Duodenal mucosa (tissue), 2 donors: Measurements from ENCODE around the gene TM9SF1.

ENCODE experiments used
- H3K27ac ChIP-seq: one replicate; pipeline ENCODE4 v1.7.0; 2013; ENCODE audit warnings: low read depth, low read length
- H3K27me3 ChIP-seq, 2 donors: one replicate each; pipeline ENCODE4 v1.7.0; 2013; ENCODE audit warnings: low read length in 2 of 2, control low read depth in 1 of 2; ENCODE audit not compliant: insufficient read depth in 2 of 2, control insufficient read depth in 1 of 2
- H3K36me3 ChIP-seq, 2 donors: one replicate each; pipeline ENCODE4 v1.7.0; 2013; ENCODE audit warnings: low read length in 2 of 2, control low read depth in 1 of 2; ENCODE audit not compliant: insufficient read depth in 2 of 2, control insufficient read depth in 1 of 2
- H3K4me1 ChIP-seq, 2 donors: one replicate each; pipeline ENCODE4 v1.7.0; 2013; ENCODE audit warnings: low read length in 2 of 2, control low read depth in 1 of 2; ENCODE audit not compliant: insufficient read depth in 2 of 2, control insufficient read depth in 1 of 2
- H3K4me3 ChIP-seq, 2 donors: one replicate each; pipeline ENCODE4 v1.7.0; 2013; ENCODE audit warnings: low read length in 2 of 2, low read depth in 1 of 2
- H3K9ac ChIP-seq, 2 donors: one replicate each; pipeline ENCODE4 v1.7.0; 2013; ENCODE audit warnings: low read length in 2 of 2, low read depth in 1 of 2
- H3K9me3 ChIP-seq, 2 donors: one replicate each; pipeline ENCODE4 v1.7.0; 2013; ENCODE audit warnings: low read length in 2 of 2, control low read depth in 1 of 2; ENCODE audit not compliant: control insufficient read depth in 1 of 2

TM9SF1 gene

DNA sequence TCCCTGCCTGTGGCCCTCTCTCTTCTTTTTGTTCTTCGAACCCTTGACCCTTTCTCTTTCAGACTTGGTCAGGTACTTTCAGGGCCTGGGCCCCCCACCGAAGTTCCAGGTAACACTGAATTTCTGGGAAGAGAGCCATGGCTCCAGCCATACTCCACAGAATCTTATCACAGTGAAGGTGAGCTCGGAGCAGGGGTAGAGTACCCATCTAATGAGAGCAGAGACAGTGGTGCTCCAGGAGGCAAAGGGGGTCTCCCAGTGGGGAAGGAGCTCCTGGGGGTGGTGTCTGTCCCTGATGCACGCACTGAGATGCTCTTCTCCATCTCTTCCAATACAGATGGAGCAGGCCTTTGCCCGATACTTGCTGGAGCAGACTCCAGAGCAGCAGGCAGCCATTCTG is 29.5 kb downstream of the TM9SF1 start:
- H3K4me3 ChIP-seq: no peak overlapping the region
- H3K27ac ChIP-seq: no peak overlapping the region
- H3K4me1 ChIP-seq: peaks cover 18 to 27% of the 10 kb centered on the region in 2 donors
- peaks cover 51 to 56% of the 10 kb centered on the region in 2 donors for H3K36me3 ChIP-seq
- H3K9me3 ChIP-seq: no peaks in the 10 kb centered on the region
- H3K9ac ChIP-seq: no peak overlapping the region
- H3K27me3 ChIP-seq: no peaks in the 10 kb centered on the region

DNA sequence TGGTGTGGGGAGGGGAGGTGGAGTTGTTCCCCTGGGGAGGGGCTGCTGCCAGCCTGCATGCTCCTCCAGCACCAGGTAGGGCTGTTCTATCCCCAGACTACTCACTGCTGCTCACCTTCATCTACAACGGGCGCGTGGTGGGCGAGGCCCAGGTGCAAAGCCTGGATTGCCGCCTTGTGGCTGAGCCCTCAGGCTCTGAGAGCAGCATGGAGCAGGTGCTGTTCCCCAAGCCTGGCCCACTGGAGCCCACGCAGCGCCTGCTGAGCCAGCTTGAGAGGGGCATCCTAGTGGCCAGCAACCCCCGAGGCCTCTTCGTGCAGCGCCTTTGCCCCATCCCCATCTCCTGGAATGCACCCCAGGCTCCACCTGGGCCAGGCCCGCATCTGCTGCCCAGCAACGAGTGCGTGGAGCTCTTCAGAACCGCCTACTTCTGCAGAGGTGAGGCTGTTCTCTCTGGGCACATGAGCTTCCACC is 30.7 kb downstream of the TM9SF1 start:
- Histone ChIP-seq H3K4me3 (no peak overlapping the region), H3K36me3 (peaks cover 60 to 66% of the 10 kb centered on the region in 2 donors), H3K27ac (no peak overlapping the region), H3K4me1 (peaks cover 24 to 34% of the 10 kb centered on the region in 2 donors), H3K9ac (no peak overlapping the region), H3K9me3 (no peaks in the 10 kb centered on the region), H3K27me3 (no peaks in the 10 kb centered on the region)

DNA sequence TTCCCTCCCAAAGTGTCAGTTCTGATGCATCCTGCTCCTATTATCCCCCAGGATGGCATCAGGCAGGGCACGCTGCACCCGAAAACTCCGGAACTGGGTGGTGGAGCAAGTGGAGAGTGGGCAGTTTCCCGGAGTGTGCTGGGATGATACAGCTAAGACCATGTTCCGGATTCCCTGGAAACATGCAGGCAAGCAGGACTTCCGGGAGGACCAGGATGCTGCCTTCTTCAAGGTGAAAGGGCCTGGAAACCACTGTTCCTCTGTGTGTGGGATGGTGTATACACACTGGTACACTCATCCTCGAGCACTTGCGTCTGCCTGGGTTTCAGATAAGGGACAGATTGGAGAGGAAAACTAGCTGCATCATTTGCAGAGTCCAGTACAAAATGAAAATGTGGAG is 33.1 kb downstream of the TM9SF1 start:
- no peaks in the 10 kb centered on the region for H3K27me3 ChIP-seq
- peaks cover 60 to 69% of the 10 kb centered on the region in 2 donors for H3K36me3 ChIP-seq
- peak overlapping the region; percentile 87 to 90 for H3K4me3 ChIP-seq
- H3K9me3 ChIP-seq: no peaks in the 10 kb centered on the region
- H3K27ac ChIP-seq: peak overlapping the region; percentile 87
- H3K9ac ChIP-seq: peak overlapping the region; percentile 95 to 97
- peaks cover 24 to 34% of the 10 kb centered on the region in 2 donors for H3K4me1 ChIP-seq

DNA sequence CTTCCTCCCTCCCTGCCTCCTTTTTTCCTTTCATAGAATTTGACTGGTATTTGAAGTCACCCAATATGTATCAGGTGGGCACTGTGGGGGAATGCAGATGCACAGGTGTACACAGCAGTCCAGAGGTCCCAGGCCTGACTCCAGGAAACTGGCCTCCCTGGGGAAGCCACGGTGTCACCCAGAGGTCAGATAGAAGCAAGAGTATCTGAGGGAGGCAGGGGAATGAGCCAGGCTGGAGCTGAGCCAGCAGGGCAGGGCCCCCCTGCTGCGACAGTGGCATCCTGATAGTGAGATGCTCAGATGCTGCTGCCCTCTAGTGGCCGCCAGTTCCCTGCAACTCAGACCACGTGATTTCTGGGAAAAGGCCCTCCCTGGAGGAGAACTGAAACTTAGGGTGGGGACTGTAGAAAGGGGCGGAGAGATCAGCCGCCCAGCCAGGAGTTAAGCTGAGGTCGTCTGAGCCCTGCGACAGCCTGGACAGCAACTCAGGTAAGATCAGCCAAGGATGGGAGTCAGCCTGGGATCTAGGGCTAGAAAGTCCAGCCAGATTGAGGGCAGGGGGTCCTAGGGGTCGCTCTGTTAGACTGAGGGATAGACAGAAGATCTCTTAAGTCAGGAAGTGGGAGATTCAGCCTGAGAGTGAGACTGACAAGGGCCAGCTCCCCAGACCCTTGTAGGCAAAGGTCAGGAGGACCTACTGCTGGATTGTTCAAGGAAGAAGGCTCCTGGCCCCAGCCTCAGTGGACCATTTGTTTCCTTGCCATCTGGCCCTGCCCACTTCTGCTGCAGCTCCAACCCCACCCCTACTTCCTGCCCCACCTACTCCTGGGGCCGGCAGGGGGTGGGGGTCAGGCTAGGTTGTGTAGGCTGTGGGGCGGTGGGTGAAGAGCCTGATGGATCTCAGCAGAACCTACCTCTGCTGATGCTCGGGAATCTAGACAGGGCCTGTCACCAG is 34.1 kb downstream of the TM9SF1 start, which contains the start of gene IRF9:
Gene IRF9 (plus strand): TSS at position 416 of the 955 bp plus-strand sequence. CDS start 880 bp downstream, outside the sequence.
- Histone ChIP-seq H3K4me1 (peaks cover 24 to 34% of the 10 kb centered on the region in 2 donors), H3K27ac (peak within 1 kb of the TSS; percentile 87), H3K4me3 (peak within 1 kb of the TSS; percentile 87 to 90), H3K36me3 (peaks cover 58 to 70% of the 10 kb centered on the region in 2 donors), H3K9me3 (no peaks in the 10 kb centered on the region), H3K9ac (peak within 1 kb of the TSS; percentile 95 to 97), H3K27me3 (no peaks in the 10 kb centered on the region)

DNA sequence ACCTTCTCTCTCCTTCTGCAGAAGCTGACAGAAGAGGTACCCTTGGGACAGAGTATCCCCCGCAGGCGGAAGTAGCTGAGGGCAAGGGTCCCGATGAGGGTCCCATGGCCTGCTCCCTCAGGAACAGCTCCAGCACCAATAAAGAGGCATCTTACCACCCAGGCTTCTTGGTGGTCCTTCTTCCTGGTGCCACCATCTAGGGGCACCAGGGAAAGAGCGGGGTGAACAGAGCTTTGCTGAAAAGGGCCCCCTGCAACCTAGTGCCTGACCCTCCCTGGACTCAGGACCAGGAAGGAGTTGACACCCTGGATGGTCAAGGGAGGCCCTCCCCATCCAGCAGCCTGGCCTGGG is 34.8 kb downstream of the TM9SF1 start:
- Histone ChIP-seq H3K27ac (peak overlapping the region; percentile 87), H3K9me3 (no peaks in the 10 kb centered on the region), H3K4me3 (peak overlapping the region in 1 of 2 donors; percentile 87), H3K27me3 (no peaks in the 10 kb centered on the region), H3K36me3 (peaks cover 57 to 70% of the 10 kb centered on the region in 2 donors), H3K9ac (peak overlapping the region; percentile 3 to 39), H3K4me1 (peaks cover 24 to 34% of the 10 kb centered on the region in 2 donors)

DNA sequence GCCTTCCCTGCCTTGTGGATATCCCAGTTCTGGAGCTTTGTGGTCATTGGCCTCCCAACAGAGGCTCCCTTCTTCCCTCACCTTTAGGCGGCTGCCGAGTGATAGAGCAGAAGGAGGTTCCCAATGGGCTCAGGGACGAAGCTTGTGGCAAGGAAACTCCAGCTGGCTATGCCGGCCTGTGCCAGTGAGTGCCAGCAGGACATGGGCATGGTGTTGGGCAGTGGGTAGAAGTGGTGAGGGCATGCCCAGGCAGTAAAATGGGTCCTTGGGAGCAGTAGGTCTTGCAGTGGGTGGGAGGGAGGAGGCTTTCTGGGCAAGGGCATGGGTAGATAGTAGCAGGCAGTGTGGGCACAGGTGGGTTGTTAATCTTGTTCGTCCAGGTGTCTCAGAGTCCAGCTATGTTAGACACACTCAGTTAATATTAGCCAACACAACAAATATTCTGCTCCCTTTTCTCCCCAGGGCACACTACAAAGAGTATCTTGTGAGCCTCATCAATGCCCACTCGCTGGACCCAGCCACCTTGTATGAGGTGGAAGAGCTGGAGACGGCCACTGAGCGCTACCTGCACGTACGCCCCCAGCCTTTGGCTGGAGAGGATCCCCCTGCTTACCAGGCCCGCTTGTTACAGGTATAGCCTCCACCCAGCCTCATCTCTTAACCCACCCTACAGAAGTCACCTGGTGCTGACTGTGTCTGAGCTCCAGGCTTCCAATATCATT is 35.3 kb downstream of the TM9SF1 start:
- Histone ChIP-seq H3K36me3 (peaks cover 57 to 70% of the 10 kb centered on the region in 2 donors), H3K9me3 (no peaks in the 10 kb centered on the region), H3K27me3 (no peaks in the 10 kb centered on the region), H3K4me1 (peaks cover 24 to 34% of the 10 kb centered on the region in 2 donors), H3K9ac (peak overlapping the region in 1 of 2 donors; percentile 39), H3K4me3 (no peak overlapping the region), H3K27ac (no peak overlapping the region)

DNA sequence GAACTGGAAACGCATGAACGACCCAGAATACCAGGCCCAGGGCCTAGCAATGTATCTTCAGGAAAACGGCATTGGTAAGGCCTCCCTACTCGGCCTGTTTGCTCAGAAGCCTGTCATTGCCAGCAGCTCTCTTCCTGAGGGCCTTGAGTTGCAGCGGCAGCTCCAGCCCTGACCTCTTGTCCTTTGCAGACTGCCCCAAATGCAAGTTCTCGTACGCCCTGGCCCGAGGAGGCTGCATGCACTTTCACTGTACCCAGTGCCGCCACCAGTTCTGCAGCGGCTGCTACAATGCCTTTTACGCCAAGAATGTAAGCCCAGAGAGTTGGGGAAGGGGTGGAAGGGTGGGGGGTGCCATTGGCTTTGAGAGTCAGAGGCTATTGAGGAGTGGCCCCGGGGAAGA is 37.9 kb downstream of the TM9SF1 start:
- Histone ChIP-seq H3K4me3 (no peak overlapping the region), H3K27me3 (no peaks in the 10 kb centered on the region), H3K36me3 (peaks cover 40 to 60% of the 10 kb centered on the region in 2 donors), H3K9me3 (no peaks in the 10 kb centered on the region), H3K9ac (no peak overlapping the region), H3K27ac (no peak overlapping the region), H3K4me1 (peaks cover 14 to 15% of the 10 kb centered on the region in 2 donors)

DNA sequence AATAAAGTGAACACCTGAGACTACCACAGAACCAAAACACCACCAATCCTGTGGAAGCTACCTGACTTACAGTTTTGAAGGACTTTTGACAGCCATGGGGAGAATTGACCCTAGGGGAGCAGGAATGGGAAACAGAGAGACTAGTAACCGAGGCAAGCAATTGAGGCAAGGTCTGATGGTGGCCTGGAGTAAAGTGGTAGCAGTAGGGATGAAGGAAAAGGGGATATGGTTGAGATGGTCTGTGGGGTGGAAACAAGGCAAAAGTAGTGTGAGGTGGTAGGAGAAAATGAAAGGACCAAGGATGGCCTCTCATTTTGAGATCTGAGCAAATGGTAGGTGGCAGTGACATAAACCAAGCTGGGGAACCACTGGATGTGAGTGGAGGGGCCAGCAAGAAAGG is 38.4 kb downstream of the TM9SF1 start:
- Histone ChIP-seq H3K9ac (no peak overlapping the region), H3K9me3 (no peaks in the 10 kb centered on the region), H3K4me1 (peaks cover 9 to 10% of the 10 kb centered on the region in 2 donors), H3K27me3 (no peaks in the 10 kb centered on the region), H3K27ac (no peak overlapping the region), H3K4me3 (no peak overlapping the region), H3K36me3 (peaks cover 43 to 64% of the 10 kb centered on the region in 2 donors)

DNA sequence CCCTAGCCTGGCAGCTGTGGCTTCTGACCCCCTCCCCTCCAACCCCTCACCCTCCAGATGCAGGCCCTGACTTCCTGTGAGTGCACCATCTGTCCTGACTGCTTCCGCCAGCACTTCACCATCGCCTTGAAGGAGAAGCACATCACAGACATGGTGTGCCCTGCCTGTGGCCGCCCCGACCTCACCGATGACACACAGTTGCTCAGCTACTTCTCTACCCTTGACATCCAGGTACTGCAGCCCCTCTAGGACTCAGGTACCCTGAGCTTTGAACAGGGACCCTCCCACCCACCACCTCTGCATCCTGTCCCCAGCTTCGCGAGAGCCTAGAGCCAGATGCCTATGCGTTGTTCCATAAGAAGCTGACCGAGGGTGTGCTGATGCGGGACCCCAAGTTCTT is 40.1 kb downstream of the TM9SF1 start:
- H3K27ac ChIP-seq: no peak overlapping the region
- no peaks in the 10 kb centered on the region for H3K4me1 ChIP-seq
- no peak overlapping the region for H3K9ac ChIP-seq
- H3K4me3 ChIP-seq: no peak overlapping the region
- H3K9me3 ChIP-seq: no peaks in the 10 kb centered on the region
- peaks cover 51 to 76% of the 10 kb centered on the region in 2 donors for H3K36me3 ChIP-seq
- H3K27me3 ChIP-seq: no peaks in the 10 kb centered on the region
